HL-60 (cell line): ENCODE data around the gene BRAT1.

Experiments
- GABPA ChIP-seq: IDR thresholded peaks from 2 replicates; pipeline ENCODE4 v1.6.1; 2012; ENCODE audit warnings: low read depth
- POLR2AphosphoS5 ChIP-seq: IDR thresholded peaks from 2 replicates; pipeline ENCODE4 v1.6.1; 2012; ENCODE audit warnings: low read depth
- TF ChIP-seq, protein P1 (sequence below): IDR thresholded peaks from one replicate; pipeline ENCODE4 v1.5.1; 2011; ENCODE audit warnings: low read length, control low read depth, inconsistent platforms; ENCODE audit not compliant: insufficient read depth

DNA sequence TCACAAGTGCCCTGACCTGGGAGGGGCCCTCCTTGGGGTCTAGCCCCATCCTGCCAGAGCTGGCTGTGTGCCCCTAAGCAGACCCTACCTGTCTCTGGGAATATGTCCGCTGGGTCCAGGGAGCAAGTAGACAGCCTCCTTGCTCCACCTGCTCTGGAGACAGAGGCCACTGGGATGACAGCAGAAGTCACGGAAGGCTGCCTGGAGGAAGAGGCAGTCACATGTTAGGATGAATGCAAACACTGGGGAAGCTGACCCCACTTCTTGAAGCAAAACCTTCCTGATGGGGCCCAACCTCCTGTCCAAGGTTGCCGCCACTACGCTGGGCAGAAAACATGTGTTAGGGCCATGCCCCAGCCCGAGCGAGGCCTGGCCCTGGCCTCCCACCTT, 47.4 kb downstream of the BRAT1 start:
- TF ChIP-seq, protein P1, sequence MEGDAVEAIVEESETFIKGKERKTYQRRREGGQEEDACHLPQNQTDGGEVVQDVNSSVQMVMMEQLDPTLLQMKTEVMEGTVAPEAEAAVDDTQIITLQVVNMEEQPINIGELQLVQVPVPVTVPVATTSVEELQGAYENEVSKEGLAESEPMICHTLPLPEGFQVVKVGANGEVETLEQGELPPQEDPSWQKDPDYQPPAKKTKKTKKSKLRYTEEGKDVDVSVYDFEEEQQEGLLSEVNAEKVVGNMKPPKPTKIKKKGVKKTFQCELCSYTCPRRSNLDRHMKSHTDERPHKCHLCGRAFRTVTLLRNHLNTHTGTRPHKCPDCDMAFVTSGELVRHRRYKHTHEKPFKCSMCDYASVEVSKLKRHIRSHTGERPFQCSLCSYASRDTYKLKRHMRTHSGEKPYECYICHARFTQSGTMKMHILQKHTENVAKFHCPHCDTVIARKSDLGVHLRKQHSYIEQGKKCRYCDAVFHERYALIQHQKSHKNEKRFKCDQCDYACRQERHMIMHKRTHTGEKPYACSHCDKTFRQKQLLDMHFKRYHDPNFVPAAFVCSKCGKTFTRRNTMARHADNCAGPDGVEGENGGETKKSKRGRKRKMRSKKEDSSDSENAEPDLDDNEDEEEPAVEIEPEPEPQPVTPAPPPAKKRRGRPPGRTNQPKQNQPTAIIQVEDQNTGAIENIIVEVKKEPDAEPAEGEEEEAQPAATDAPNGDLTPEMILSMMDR: no peak
- TF ChIP-seq GABPA: no peak
- TF ChIP-seq POLR2AphosphoS5: no peak
